ENCODE data around the gene AGBL2. TPM values are rescaled to one million over a fixed set of nuclear protein-coding genes. Genes with fewer than 3 reads are reported as not detected.

Gene AGBL2
- total and polyA plus RNA-seq, 2 of the 8 experiments (the other 6 are each of a cell fraction or from before 2014, with no cell fraction given): 2.1 to 6.5 TPM

- Histone ChIP-seq H3K56ac (replicated peaks; ENCODE audit: insufficient read length, low read depth, low read length) (no peak overlapping the region), H2BK120ac (replicated peaks; ENCODE audit: low read depth, low read length) (no peak overlapping the region), H3K27me3 (replicated peaks in 1 of 4; ENCODE audit: control insufficient read depth in 3 of 4, extremely low read depth in 1 of 4, insufficient read depth in 3 of 4, low read length in 3 of 4) (no peaks in the 10 kb centered on the region), H3K27ac (ENCODE audit: low read depth, low read length) (no peak overlapping the region), H2AFZ (ENCODE audit: low read length) (no peak overlapping the region), H4K20me1 (replicated peaks in 1 of 2; ENCODE audit: control insufficient read depth in 1 of 2, insufficient read depth in 2 of 2, low read length in 2 of 2) (no peaks in the 10 kb centered on the region), H3K79me1 (ENCODE audit: low read depth, low read length) (no peaks in the 10 kb centered on the region), H2BK5ac (ENCODE audit: low read depth, low read length) (no peak overlapping the region), H2AK5ac (ENCODE audit: low read depth, low read length) (no peak overlapping the region), H3K36me3 (ENCODE audit: control insufficient read depth in 2 of 4, insufficient read depth in 4 of 4, low read length in 3 of 4) (no peaks in the 10 kb centered on the region), H3K4me1 (replicated peaks in 1 of 4; ENCODE audit: control insufficient read depth in 3 of 4, insufficient read depth in 4 of 4, low read length in 3 of 4) (no peaks in the 10 kb centered on the region), H3K9ac (replicated peaks in 1 of 4; ENCODE audit: extremely low read depth in 1 of 4, low read depth in 3 of 4, low read length in 3 of 4) (no peak overlapping the region), H3K14ac (ENCODE audit: insufficient read length) (no peak overlapping the region), H3K4me2 (ENCODE audit: insufficient read depth in 1 of 2, low read depth in 2 of 2, low read length in 2 of 2) (no peak overlapping the region), H3K4me3 (ENCODE audit: extremely low read depth in 1 of 4, insufficient read depth in 2 of 4, low read depth in 3 of 4, low read length in 4 of 4) (no peak overlapping the region), H3K4ac (replicated peaks; ENCODE audit: insufficient read length, low read depth, low read length) (no peak overlapping the region), H4K91ac (replicated peaks; ENCODE audit: insufficient read length, low read length) (no peak overlapping the region), H2BK20ac (ENCODE audit: low read length) (no peak overlapping the region), H3K23me2 (ENCODE audit: low read depth, low read length) (no peaks in the 10 kb centered on the region), H4K5ac (ENCODE audit: insufficient read length, low read depth, low read length) (no peak overlapping the region), H3K23ac (ENCODE audit: insufficient read length) (no peak overlapping the region), H3K79me2 (ENCODE audit: control insufficient read depth in 1 of 2, insufficient read depth in 2 of 2, low read length in 2 of 2) (no peaks in the 10 kb centered on the region), H3K9me3 (ENCODE audit: insufficient read depth in 2 of 2, low read depth in 1 of 2, low read length in 1 of 2) (no peaks in the 10 kb centered on the region), H4K8ac (ENCODE audit: extremely low read depth, insufficient read depth, low read length) (no peak overlapping the region), H3K18ac (ENCODE audit: extremely low read depth, low read length) (no peak overlapping the region), H2BK12ac (ENCODE audit: low read depth, low read length) (no peak overlapping the region), H2BK15ac (ENCODE audit: low read length) (no peak overlapping the region)
- CTCF ChIA-PET (ENCODE audit: partially characterized antibody): no interaction called here
- WGBS, 2 experiments (ENCODE audit: extremely low coverage in 1 of 2, insufficient coverage in 1 of 2, insufficient read length in 1 of 2, insufficient replicate concordance in 2 of 2, low coverage in 1 of 2, low lambda C conversion rate in 2 of 2, missing lambda C conversion rate in 1 of 2): 97% methylated on average over 6 of the region's 6 CpGs; no CpG with 5 or more reads in 1 of the 2 experiments
- FAIRE-seq: no peak
- TF ChIP-seq TAF1 (IDR thresholded peaks at IDR 0.05; ENCODE audit: low read depth, low read length) (no peak), CBX5 (IDR thresholded peaks at IDR 0.05; ENCODE audit: low read depth, low read length) (no peak), GTF2F1 (IDR thresholded peaks at IDR 0.05; ENCODE audit: borderline replicate concordance, low read depth, low read length) (no peak), KDM5A (IDR thresholded peaks at IDR 0.05; ENCODE audit: low read length) (no peak), CBX8 (IDR thresholded peaks at IDR 0.05; ENCODE audit: borderline replicate concordance, low read depth, low read length) (no peak), MAFK (IDR thresholded peaks at IDR 0.05; ENCODE audit: low read depth, low read length) (no peak)
- DNase-seq (ENCODE audit: low read depth in 1 of 2, low spot score in 2 of 2): no peak
- POLR2A ChIA-PET (ENCODE audit: partially characterized antibody): no interaction called here
Observed at GRCh38 chr11:47669856-47670255, 45.3 kb downstream of the AGBL2 start.

Measured in H1 (cell line).